CD8-positive, alpha-beta memory T cell (primary cell): ENCODE results near the gene MRPL14. TPM values are rescaled to one million over a fixed set of nuclear protein-coding genes. Genes with fewer than 3 reads are reported as not detected.
A peak's percentile ranks its signal among the peaks of the same experiment; 100 is the strongest.

Experiments
- CTCF ChIA-PET: fragments of 350-600 bp; sonication (Branson Sonifier 250); formaldehyde crosslinking; loops from one replicate; lab custom pipeline; 2021; ENCODE audit warnings: antibody characterized with exemption; lab: Charles Lee
- POLR2A ChIA-PET: fragments of 350-600 bp; sonication (Branson Sonifier 250); formaldehyde crosslinking; loops from one replicate; lab custom pipeline; 2021; ENCODE audit warnings: antibody characterized with exemption; lab: Charles Lee
- DNase-seq, 5 donors: peaks; one replicate each; pipeline versions ENCODE4 v3.0.0 to v3.0.0-alpha.2; 2020 to 2022; ENCODE audit warnings: mixed read lengths in 1 of 5
- H3K27ac ChIP-seq: one replicate; pipeline ENCODE4 v1.7.0; 2013; ENCODE audit warnings: low read depth, mild to moderate bottlenecking, low read length, moderate library complexity
- H3K27me3 ChIP-seq: 2 replicates; pipeline ENCODE4 v1.7.0; 2013; ENCODE audit warnings: low read length, mild to moderate bottlenecking; ENCODE audit not compliant: insufficient read depth, poor library complexity, severe bottlenecking
- H3K36me3 ChIP-seq: 2 replicates; pipeline ENCODE4 v1.7.0; 2013; ENCODE audit warnings: mild to moderate bottlenecking, low read length, moderate library complexity; ENCODE audit not compliant: insufficient read depth
- H3K4me1 ChIP-seq: 2 replicates; pipeline ENCODE4 v1.7.0; 2013; ENCODE audit warnings: mild to moderate bottlenecking, low read length, moderate library complexity; ENCODE audit not compliant: insufficient read depth
- H3K4me3 ChIP-seq: 2 replicates; pipeline ENCODE4 v1.7.0; 2013; ENCODE audit warnings: mild to moderate bottlenecking, low read length
- H3K9me3 ChIP-seq: 2 replicates; pipeline ENCODE4 v1.7.0; 2013; ENCODE audit warnings: mild to moderate bottlenecking, low read length
- H3K27ac Mint-ChIP-seq, 8 donors: one replicate each; pipeline ENCODE4 v1.8.0; 2020 to 2021; ENCODE audit warnings: mixed read lengths in 8 of 8, mild to moderate bottlenecking in 6 of 8, inconsistent platforms in 3 of 8, moderate library complexity in 3 of 8
- H3K27me3 Mint-ChIP-seq, 2 donors: one replicate each; pipeline ENCODE4 v1.8.0; 2020 to 2021; ENCODE audit warnings: mixed read lengths in 2 of 2, mild to moderate bottlenecking in 1 of 2, moderate library complexity in 1 of 2
- H3K36me3 Mint-ChIP-seq, 3 donors: one replicate each; pipeline ENCODE4 v1.8.0; 2020 to 2021; ENCODE audit warnings: mixed read lengths in 3 of 3, inconsistent platforms in 1 of 3, mild to moderate bottlenecking in 1 of 3
- H3K4me1 Mint-ChIP-seq, 3 donors: one replicate each; pipeline ENCODE4 v1.8.0; 2020 to 2021; ENCODE audit warnings: mixed read lengths in 3 of 3, inconsistent platforms in 1 of 3, mild to moderate bottlenecking in 1 of 3
- H3K4me3 Mint-ChIP-seq, 7 donors: one replicate each; pipeline ENCODE4 v1.8.0; 2020 to 2021; ENCODE audit warnings: mixed read lengths in 7 of 7, mild to moderate bottlenecking in 6 of 7, moderate library complexity in 4 of 7, inconsistent platforms in 2 of 7
- H3K9me3 Mint-ChIP-seq, 5 donors: one replicate each; pipeline ENCODE4 v1.8.0; 2020 to 2022; ENCODE audit warnings: mixed read lengths in 5 of 5, mild to moderate bottlenecking in 3 of 5, moderate library complexity in 2 of 5, inconsistent platforms in 1 of 5
- polyA plus RNA-seq: library from polyadenylated mRNA; unstranded; fragments of 300-500 nt; fragmentation: Illumina TruSeq; gene quantifications from one replicate; pipeline ENCODE4 v1.2.3, GENCODE V29; 2021
- total RNA-seq, 2 experiments: library from RNA; stranded (reverse); gene quantifications; one replicate each; pipeline ENCODE4 v1.2.3, GENCODE V29; 2021

Gene MRPL14
- total and polyA plus RNA-seq, 3 experiments from 2014 or later = 48.5 to 108 (median 48.7) TPM

DNA sequence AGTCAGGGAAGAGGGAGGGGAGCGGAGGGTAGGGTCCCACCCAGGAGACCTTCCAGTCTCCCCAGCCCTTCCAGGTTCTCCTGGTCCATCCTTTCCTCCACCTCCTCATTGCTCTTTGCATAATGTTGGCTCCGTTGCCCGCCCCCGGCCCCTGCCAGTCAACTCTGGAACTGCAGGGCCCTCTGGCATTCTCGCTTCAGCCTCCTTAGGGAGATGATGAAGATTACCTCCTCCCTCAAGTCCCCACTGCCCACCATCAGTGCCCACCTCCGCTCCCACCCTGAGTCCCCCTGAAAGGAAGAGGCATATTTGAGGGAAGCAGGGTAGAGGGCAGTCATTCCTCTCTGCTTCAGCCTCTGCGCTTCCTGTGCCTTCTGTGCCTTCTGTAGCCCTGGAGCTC is 8.6 kb upstream of the MRPL14 start:
- Histone ChIP-seq H3K4me1 (peaks cover 6% of the 10 kb centered on the region), H3K36me3 (peaks cover 13% of the 10 kb centered on the region), H3K27me3 (no peaks in the 10 kb centered on the region), H3K9me3 (no peaks in the 10 kb centered on the region), H3K27ac (no peak overlapping the region), H3K4me3 (no peak overlapping the region)
- ChIA-PET POLR2A (no interaction called here), CTCF (no interaction called here)
- Mint-ChIP-seq H3K36me3 (peaks cover 6 to 53% (median 6%) of the 10 kb centered on the region in 3 donors), H3K4me1 (peaks cover 0 to 21% (median 9%) of the 10 kb centered on the region in 3 donors), H3K27me3 (no peaks in the 10 kb centered on the region), H3K9me3 (no peaks in the 10 kb centered on the region), H3K27ac (peak overlapping the region in 1 of 8 donors; percentile 58), H3K4me3 (no peak overlapping the region)
- DNase-seq = no peak

DNA sequence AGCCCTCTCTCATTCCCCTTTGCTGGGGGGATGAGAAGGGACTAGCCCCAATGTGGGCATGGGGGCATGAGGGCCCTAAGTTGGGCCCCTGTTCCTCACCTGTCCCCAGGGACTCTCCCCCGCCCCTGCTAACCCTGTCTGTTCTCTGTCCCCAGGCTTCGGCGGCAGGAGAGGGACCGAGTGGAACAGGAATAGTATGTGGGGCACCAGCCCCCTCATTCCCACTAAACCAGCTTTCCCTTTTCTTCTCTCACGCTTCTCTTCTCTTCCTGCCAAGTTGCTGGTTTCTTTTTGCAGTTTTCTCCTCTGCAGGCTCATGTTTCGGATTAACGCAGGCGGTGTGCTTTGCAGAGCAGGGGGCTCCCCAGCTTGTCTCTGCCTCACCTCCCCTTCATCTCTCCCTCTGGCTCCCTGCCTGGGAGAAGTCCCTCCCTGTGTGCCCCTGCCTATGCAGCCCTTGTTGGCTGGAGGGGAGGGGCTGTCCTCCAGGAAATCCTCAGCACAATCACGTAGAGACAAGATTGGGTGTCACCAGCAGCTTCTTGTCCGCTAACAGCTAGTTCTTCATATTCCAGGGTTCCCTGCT is 8.0 kb upstream of the MRPL14 start:
- Histone ChIP-seq H3K4me3 (no peak overlapping the region), H3K4me1 (peaks cover 6% of the 10 kb centered on the region), H3K27me3 (no peaks in the 10 kb centered on the region), H3K36me3 (peaks cover 7% of the 10 kb centered on the region), H3K9me3 (no peaks in the 10 kb centered on the region), H3K27ac (peak overlapping the region; percentile 54)
- Mint-ChIP-seq H3K27ac (peak overlapping the region in 2 of 8 donors; percentile 58 to 86), H3K9me3 (no peaks in the 10 kb centered on the region), H3K36me3 (peaks cover under 1 to 47% (median 3%) of the 10 kb centered on the region in 3 donors), H3K4me3 (peak overlapping the region in 1 of 7 donors; percentile 52), H3K27me3 (no peaks in the 10 kb centered on the region), H3K4me1 (peaks cover 0 to 21% (median 9%) of the 10 kb centered on the region in 3 donors)
- POLR2A ChIA-PET = no interaction called here
- no peak for DNase-seq
- CTCF ChIA-PET = no interaction called here

DNA sequence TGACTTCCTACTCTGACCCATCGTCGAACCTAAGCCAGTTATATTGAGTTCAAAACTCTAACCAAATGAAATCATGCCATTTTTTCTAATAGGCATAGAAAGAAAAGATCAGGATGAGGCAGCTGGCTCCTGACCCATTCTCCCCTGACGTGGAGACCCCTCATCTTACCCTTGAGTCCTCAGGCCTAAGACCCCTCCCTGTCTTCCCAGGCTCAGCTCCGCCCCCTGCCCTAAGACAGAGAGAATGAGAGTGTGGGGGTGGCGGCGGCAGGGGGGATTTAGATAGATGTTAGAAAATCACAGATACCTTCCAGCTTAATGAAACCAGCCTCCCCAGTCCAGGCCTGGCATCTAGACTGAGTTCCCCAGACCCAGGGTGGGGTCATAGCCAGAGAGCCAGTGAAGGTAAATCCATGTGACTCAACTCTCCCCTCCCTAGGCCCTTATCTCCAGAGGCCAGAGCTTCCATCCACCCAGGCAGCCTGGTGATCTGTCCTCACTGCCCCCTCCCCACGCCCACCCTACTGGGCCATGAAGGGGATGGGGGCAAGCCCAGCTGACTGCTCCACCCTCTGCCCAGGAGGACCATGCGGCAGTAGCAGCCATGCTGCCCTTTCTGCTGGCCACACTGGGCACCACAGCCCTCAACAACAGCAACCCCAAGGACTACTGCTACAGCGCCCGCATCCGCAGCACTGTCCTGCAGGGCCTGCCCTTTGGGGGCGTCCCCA is 6.9 kb upstream of the MRPL14 start:
- POLR2A ChIA-PET = interaction anchor here (0.5 kb wide), 1 partner anchor 76 kb away, joined by 3 read pairs; no protein-coding TSS in a partner anchor

GRCh38 chr6:44133003-44133931 is 6.0 kb upstream of the MRPL14 start:
- H3K9me3 Mint-ChIP-seq = no peaks in the 10 kb centered on the region
- POLR2A ChIA-PET = interaction anchor here (0.5 kb wide), 1 partner anchor 76 kb away, joined by 3 read pairs; no protein-coding TSS in a partner anchor
- peaks cover 0 to 32% (median 2%) of the 10 kb centered on the region in 3 donors for H3K36me3 Mint-ChIP-seq

More for the DNA sequence above, 6.9 kb upstream of the MRPL14 start:
- no peaks in the 10 kb centered on the region for H3K36me3 ChIP-seq
- Mint-ChIP-seq H3K9me3 (no peaks in the 10 kb centered on the region), H3K4me3 (no peak overlapping the region), H3K36me3 (peaks cover 0 to 37% (median 3%) of the 10 kb centered on the region in 3 donors), H3K27me3 (no peaks in the 10 kb centered on the region), H3K27ac (peak overlapping the region in 1 of 8 donors; percentile 84), H3K4me1 (peaks cover 7 to 31% (median 13%) of the 10 kb centered on the region in 3 donors)
- no peak for DNase-seq
- peak overlapping the region; percentile 54 for H3K27ac ChIP-seq
- H3K9me3 ChIP-seq = no peaks in the 10 kb centered on the region
- no peak overlapping the region for H3K4me3 ChIP-seq
- CTCF ChIA-PET = no interaction called here
- H3K4me1 ChIP-seq = peaks cover 6% of the 10 kb centered on the region
- H3K27me3 ChIP-seq = no peaks in the 10 kb centered on the region

GRCh38 chr6:44132476-44132875 is 5.2 kb upstream of the MRPL14 start:
- Mint-ChIP-seq H3K9me3 (no peaks in the 10 kb centered on the region), H3K27ac (peak overlapping the region in 1 of 8 donors; percentile 3), H3K4me1 (peaks cover 12 to 40% (median 16%) of the 10 kb centered on the region in 3 donors), H3K36me3 (peaks cover 0 to 29% (median 2%) of the 10 kb centered on the region in 3 donors), H3K4me3 (peak overlapping the region in 1 of 7 donors; percentile 34), H3K27me3 (no peaks in the 10 kb centered on the region)
- no peaks in the 10 kb centered on the region for H3K36me3 ChIP-seq
- peak overlapping the region; percentile 15 for H3K27ac ChIP-seq
- no peaks in the 10 kb centered on the region for H3K27me3 ChIP-seq
- ChIA-PET CTCF (interaction anchor here (1.2 kb wide), 1 partner anchor 36 kb away, joined by 5 read pairs; no protein-coding TSS in a partner anchor), POLR2A (no interaction called here)
- no peak overlapping the region for H3K4me3 ChIP-seq
- H3K9me3 ChIP-seq = no peaks in the 10 kb centered on the region
- peaks cover 12% of the 10 kb centered on the region for H3K4me1 ChIP-seq
- no peak for DNase-seq

More at GRCh38 chr6:44133003-44133931, 6.0 kb upstream of the MRPL14 start:
- H3K27ac ChIP-seq = peak overlapping the region; percentile 54
- no peaks in the 10 kb centered on the region for H3K27me3 Mint-ChIP-seq
- H3K27me3 ChIP-seq = no peaks in the 10 kb centered on the region
- CTCF ChIA-PET = interaction anchor here (0.9 kb wide), 1 partner anchor 18 kb away, joined by 3 read pairs; no protein-coding TSS in a partner anchor
- peak overlapping the region in 1 of 8 donors; percentile 45 for H3K27ac Mint-ChIP-seq
- peak overlapping the region in 1 of 7 donors; percentile 56 for H3K4me3 Mint-ChIP-seq
- H3K9me3 ChIP-seq = no peaks in the 10 kb centered on the region
- H3K4me1 Mint-ChIP-seq = peaks cover 12 to 38% (median 16%) of the 10 kb centered on the region in 3 donors
- DNase-seq = no peak
- peaks cover 11% of the 10 kb centered on the region for H3K4me1 ChIP-seq
- no peaks in the 10 kb centered on the region for H3K36me3 ChIP-seq
- H3K4me3 ChIP-seq = no peak overlapping the region

DNA sequence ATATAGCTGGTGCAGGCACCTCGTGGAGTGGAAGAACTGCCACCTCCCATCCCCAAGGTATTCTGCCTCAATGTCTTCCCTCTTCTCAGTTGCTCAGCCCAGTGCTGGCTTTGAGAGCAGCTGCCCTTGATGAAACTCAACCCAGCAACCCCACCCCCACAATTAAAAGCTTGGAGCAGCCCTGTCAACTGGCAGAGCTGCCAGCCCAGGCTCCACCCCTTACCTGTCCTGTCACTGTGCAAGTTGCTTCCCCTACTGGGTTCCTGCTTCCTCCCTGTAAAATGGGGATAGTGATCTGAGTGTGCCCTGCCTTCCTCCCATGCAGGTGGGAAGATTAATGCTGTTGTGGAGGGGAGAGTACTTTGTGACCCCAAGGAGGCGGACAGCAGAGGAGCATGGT is 4.6 kb upstream of the MRPL14 start:
- peaks cover 0 to 23% (median 2%) of the 10 kb centered on the region in 3 donors for H3K36me3 Mint-ChIP-seq
- Histone ChIP-seq H3K27me3 (no peaks in the 10 kb centered on the region), H3K27ac (no peak overlapping the region), H3K4me1 (peaks cover 12% of the 10 kb centered on the region), H3K9me3 (no peaks in the 10 kb centered on the region), H3K36me3 (no peaks in the 10 kb centered on the region), H3K4me3 (no peak overlapping the region)
- CTCF ChIA-PET = interaction anchor here (1.0 to 1.2 kb wide), 2 partner anchors 35 to 92 kb away, joined by 3 to 5 read pairs; partner anchors contain the start of gene SLC29A1
- H3K4me1 Mint-ChIP-seq = peaks cover 12 to 40% (median 16%) of the 10 kb centered on the region in 3 donors
- H3K9me3 Mint-ChIP-seq = no peaks in the 10 kb centered on the region
- peak overlapping the region in 1 of 7 donors; percentile 55 for H3K4me3 Mint-ChIP-seq
- peak overlapping the region in 3 of 8 donors; percentile 3 to 75 (median 70) for H3K27ac Mint-ChIP-seq
- no peaks in the 10 kb centered on the region for H3K27me3 Mint-ChIP-seq
- DNase-seq = no peak
- POLR2A ChIA-PET = interaction anchor here (0.6 kb wide), 1 partner anchor 444 kb away, joined by 4 read pairs; the partner anchor contains the start of gene MRPS18A

- no peak for DNase-seq
- Histone ChIP-seq H3K4me3 (no peak overlapping the region), H3K27ac (peak overlapping the region; percentile 11), H3K27me3 (no peaks in the 10 kb centered on the region), H3K36me3 (no peaks in the 10 kb centered on the region), H3K9me3 (no peaks in the 10 kb centered on the region), H3K4me1 (peaks cover 29% of the 10 kb centered on the region)
- Mint-ChIP-seq H3K4me3 (peak overlapping the region; percentile 23 to 96 (median 79)), H3K4me1 (peaks cover 29 to 59% (median 33%) of the 10 kb centered on the region in 3 donors), H3K27ac (peak overlapping the region in 6 of 8 donors; percentile 32 to 92 (median 68)), H3K9me3 (no peaks in the 10 kb centered on the region), H3K36me3 (peaks cover 0 to 14% (median 2%) of the 10 kb centered on the region in 3 donors), H3K27me3 (peaks cover 0 to 2% of the 10 kb centered on the region in 2 donors)
- ChIA-PET POLR2A (interaction anchor here (0.7 to 1.0 kb wide), 2 partner anchors 28 to 393 kb away, joined by 3 to 7 read pairs; no protein-coding TSS in a partner anchor), CTCF (interaction anchor here (1.4 kb wide), 1 partner anchor 33 kb away, joined by 3 read pairs; no protein-coding TSS in a partner anchor)
Observed at GRCh38 chr6:44129841-44130322, 2.6 kb upstream of the MRPL14 start.
